SU-DHL-6 (cell line): ENCODE measurements around the gene FKRP.
A peak's percentile ranks its signal among the peaks of the same experiment; 100 is the strongest.

ENCODE experiments used
- H2AFZ ChIP-seq: fragments of 200-600 bp; sonication (generic); 2 replicates; pipeline ENCODE4 v1.6.1; 2014; ENCODE audit warnings: low read depth, mild to moderate bottlenecking, moderate library complexity, mixed read lengths, antibody characterized with exemption, low read length; ENCODE audit not compliant: severe bottlenecking
- H3F3A ChIP-seq: fragments of 200-600 bp; shearing (Covaris generic); 2 replicates; pipeline ENCODE4 v1.6.0; 2016; ENCODE audit warnings: antibody characterized with exemption, mild to moderate bottlenecking; ENCODE audit not compliant: insufficient read depth
- H3K27ac ChIP-seq: fragments of 200-600 bp; sonication (generic); 2 replicates; pipeline ENCODE4 v1.5.1; 2016; ENCODE audit warnings: low read depth, mild to moderate bottlenecking, low read length, moderate library complexity, mixed read lengths
- H3K27me3 ChIP-seq: fragments of 200-600 bp; sonication (generic), shearing (Covaris generic); 2 replicates; pipeline ENCODE4 v1.6.0; 2014; ENCODE audit warnings: mild to moderate bottlenecking, low read length
- H3K36me3 ChIP-seq: fragments of 200-600 bp; sonication (generic); 2 replicates; pipeline ENCODE4 v1.6.1; 2014; ENCODE audit warnings: mild to moderate bottlenecking, low read length, mixed read lengths
- H3K4me2 ChIP-seq: fragments of 300-600, 200-600 bp; shearing (Covaris generic), sonication (generic); 2 replicates; pipeline ENCODE4 v1.6.0; 2014; ENCODE audit warnings: low read length, low read depth, mild to moderate bottlenecking; ENCODE audit not compliant: poor library complexity, severe bottlenecking
- H3K4me3 ChIP-seq: fragments of 200-600 bp; sonication (generic); 2 replicates; pipeline ENCODE4 v1.5.1; 2014; ENCODE audit warnings: antibody characterized with exemption, low read length, mild to moderate bottlenecking, mixed read lengths; ENCODE audit not compliant: insufficient read depth, poor library complexity, severe bottlenecking
- H3K79me2 ChIP-seq: fragments of 200-600 bp; sonication (generic); 2 replicates; pipeline ENCODE4 v1.6.1; 2014; ENCODE audit warnings: mild to moderate bottlenecking, low read length, moderate library complexity; ENCODE audit not compliant: insufficient read depth
- H3K9ac ChIP-seq: fragments of 200-600 bp; sonication (generic); 2 replicates; pipeline ENCODE4 v1.7.0; 2014; ENCODE audit warnings: mild to moderate bottlenecking, low read length
- H3K9me2 ChIP-seq: fragments of 200-600 bp; sonication (generic); replicated peaks from 2 replicates; pipeline ENCODE4 v1.6.1; 2014; ENCODE audit warnings: low read length; ENCODE audit not compliant: insufficient read depth
- H3K9me3 ChIP-seq: fragments of 200-600 bp; sonication (generic); 2 replicates; pipeline ENCODE4 v1.6.1; 2014; ENCODE audit warnings: low read length, mixed read lengths; ENCODE audit not compliant: insufficient read depth
- H4K20me1 ChIP-seq: fragments of 200-600 bp; sonication (generic); 2 replicates; pipeline ENCODE4 v1.6.1; 2014; ENCODE audit warnings: low read depth, mild to moderate bottlenecking, antibody characterized with exemption, low read length, moderate library complexity, mixed read lengths
- CTCF ChIP-seq: fragments of 200-600 bp; sonication (generic); IDR thresholded peaks from one replicate; pipeline ENCODE4 v1.5.1; 2017; ENCODE audit warnings: antibody characterized with exemption, mild to moderate bottlenecking, low read length, moderate library complexity; ENCODE audit not compliant: insufficient read depth, poor library complexity, severe bottlenecking
- EZH2phosphoT487 ChIP-seq: fragments of 200-600 bp; sonication (generic), shearing (Covaris generic); conservative IDR thresholded peaks from 2 replicates; pipeline ENCODE4 v1.6.1; 2018; ENCODE audit warnings: mild to moderate bottlenecking, antibody characterized with exemption, low read length, moderate library complexity, mixed read lengths

FKRP gene

GRCh38 chr19:46785054-46785979 is 39.5 kb downstream of the FKRP start:
- Histone ChIP-seq H3K27me3 (no peaks in the 10 kb centered on the region), H3K79me2 (peaks cover 61% of the 10 kb centered on the region), H3K4me2 (peak overlapping the region; percentile 66), H3F3A (peaks cover 24% of the 10 kb centered on the region), H4K20me1 (no peaks in the 10 kb centered on the region; the same call in 1 of the 2 replicates), H2AFZ (no peak overlapping the region), H3K9me2 (no peaks in the 10 kb centered on the region), H3K9ac (peak overlapping the region; percentile 95), H3K9me3 (no peaks in the 10 kb centered on the region), H3K27ac (peak overlapping the region; percentile 94), H3K4me3 (peak overlapping the region; percentile 97), H3K36me3 (peaks cover 10% of the 10 kb centered on the region; the same call in 1 of the 2 replicates)
- TF ChIP-seq EZH2phosphoT487 = no peak

GRCh38 chr19:46785980-46786235 is 40.1 kb downstream of the FKRP start:
- peaks cover 61% of the 10 kb centered on the region for H3K79me2 ChIP-seq
- H3K9ac ChIP-seq = peak overlapping the region; percentile 95
- TF ChIP-seq EZH2phosphoT487 (no peak), CTCF (no peak)
- H3K9me3 ChIP-seq = no peaks in the 10 kb centered on the region
- H3K4me2 ChIP-seq = peak overlapping the region; percentile 66
- peak overlapping the region; percentile 94 for H3K27ac ChIP-seq
- H3K27me3 ChIP-seq = no peaks in the 10 kb centered on the region
- H3F3A ChIP-seq = peaks cover 24% of the 10 kb centered on the region
- H4K20me1 ChIP-seq = no peaks in the 10 kb centered on the region; the same call in 1 of the 2 replicates
- no peak overlapping the region for H2AFZ ChIP-seq
- no peaks in the 10 kb centered on the region for H3K9me2 ChIP-seq
- H3K4me3 ChIP-seq = peak overlapping the region; percentile 97
- peaks cover 10% of the 10 kb centered on the region; the same call in 1 of the 2 replicates for H3K36me3 ChIP-seq

- Histone ChIP-seq H3K79me2 (peaks cover 61% of the 10 kb centered on the region), H4K20me1 (no peaks in the 10 kb centered on the region; the same call in 1 of the 2 replicates), H2AFZ (no peak overlapping the region), H3F3A (peaks cover 24% of the 10 kb centered on the region), H3K4me3 (peak overlapping the region; percentile 97), H3K4me2 (peak overlapping the region; percentile 66), H3K9me2 (no peaks in the 10 kb centered on the region), H3K27ac (peak overlapping the region; percentile 94), H3K27me3 (no peaks in the 10 kb centered on the region), H3K36me3 (peaks cover 10% of the 10 kb centered on the region; the same call in 1 of the 2 replicates), H3K9ac (peak overlapping the region; percentile 95), H3K9me3 (no peaks in the 10 kb centered on the region)
- no peak for TF ChIP-seq EZH2phosphoT487
- no peak for TF ChIP-seq CTCF
Measured at GRCh38 chr19:46786236-46787039, 40.6 kb downstream of the FKRP start.
